Adrenal gland (tissue), 5 donors: ENCODE measurements around the gene PLD5.

Source experiments
- POLR2A ChIP-seq, 2 donors: fragments of 450-650 bp; IDR thresholded peaks; one replicate each; pipeline ENCODE4 v1.6.1; 2017; ENCODE audit warnings: antibody characterized with exemption in 2 of 2, mild to moderate bottlenecking in 2 of 2, moderate library complexity in 1 of 2
- TF ChIP-seq, protein P1 (sequence below), 6 experiments: fragments of 450-650 bp in 4 of 6; fragments of 200-600 bp in 2 of 6; sonication (generic) in 1 of 6; IDR thresholded peaks; 1 replicate in 5 of 6; 2 replicates in 1 of 6; pipeline versions ENCODE4 v1.5.1 to v1.8.0; 2016 to 2021; ENCODE audit warnings: antibody characterized with exemption in 6 of 6, mild to moderate bottlenecking in 2 of 6, moderate library complexity in 1 of 6
- donor health status: DM: no; HTN: no; CAD: no.

DNA sequence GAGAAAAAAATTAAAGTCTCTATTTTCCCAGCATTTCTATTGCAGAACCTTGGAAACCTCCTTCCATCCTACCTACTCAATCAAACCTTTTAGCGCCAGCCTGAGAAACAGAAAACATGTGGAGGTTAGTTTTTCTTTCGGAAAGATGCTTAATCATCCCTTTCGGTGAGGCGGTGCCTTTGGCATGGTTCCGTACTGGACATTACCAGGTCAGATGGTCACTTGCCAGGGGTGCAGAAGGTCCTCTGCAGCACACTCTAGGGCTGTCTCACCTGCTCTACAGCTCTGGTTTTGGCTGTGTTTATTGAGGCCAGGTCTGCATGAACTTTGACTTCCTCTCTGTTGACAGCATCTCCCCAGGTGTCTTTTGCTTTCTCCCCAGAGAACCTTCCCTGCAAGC is 121.5 kb downstream of the PLD5 start:
- TF ChIP-seq, protein P1, sequence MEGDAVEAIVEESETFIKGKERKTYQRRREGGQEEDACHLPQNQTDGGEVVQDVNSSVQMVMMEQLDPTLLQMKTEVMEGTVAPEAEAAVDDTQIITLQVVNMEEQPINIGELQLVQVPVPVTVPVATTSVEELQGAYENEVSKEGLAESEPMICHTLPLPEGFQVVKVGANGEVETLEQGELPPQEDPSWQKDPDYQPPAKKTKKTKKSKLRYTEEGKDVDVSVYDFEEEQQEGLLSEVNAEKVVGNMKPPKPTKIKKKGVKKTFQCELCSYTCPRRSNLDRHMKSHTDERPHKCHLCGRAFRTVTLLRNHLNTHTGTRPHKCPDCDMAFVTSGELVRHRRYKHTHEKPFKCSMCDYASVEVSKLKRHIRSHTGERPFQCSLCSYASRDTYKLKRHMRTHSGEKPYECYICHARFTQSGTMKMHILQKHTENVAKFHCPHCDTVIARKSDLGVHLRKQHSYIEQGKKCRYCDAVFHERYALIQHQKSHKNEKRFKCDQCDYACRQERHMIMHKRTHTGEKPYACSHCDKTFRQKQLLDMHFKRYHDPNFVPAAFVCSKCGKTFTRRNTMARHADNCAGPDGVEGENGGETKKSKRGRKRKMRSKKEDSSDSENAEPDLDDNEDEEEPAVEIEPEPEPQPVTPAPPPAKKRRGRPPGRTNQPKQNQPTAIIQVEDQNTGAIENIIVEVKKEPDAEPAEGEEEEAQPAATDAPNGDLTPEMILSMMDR (IDR thresholded peaks at IDR 0.05) = no peak
- no peak for TF ChIP-seq POLR2A (IDR thresholded peaks at IDR 0.05)
